Activated CD4-positive, alpha-beta T cell treated with anti-CD3 and anti-CD28 coated beads for 36 hours (primary cell): ENCODE data around the gene SPOCK1. TPM values are rescaled to one million over a fixed set of nuclear protein-coding genes. Genes with fewer than 3 reads are reported as not detected.

Experiments used
- ATAC-seq: fragments of 200-7000 bp; cut with Tn5 transposase; one replicate; pipeline ENCODE4 v1.10.0; 2021; ENCODE audit warnings: mild to moderate bottlenecking, moderate library complexity
- CTCF ChIA-PET: fragments of 350-600 bp; sonication (Branson Sonifier 250); formaldehyde crosslinking; loops from one replicate; lab custom pipeline; 2021; ENCODE audit warnings: antibody characterized with exemption; lab: Charles Lee
- POLR2A ChIA-PET: fragments of 350-600 bp; sonication (Branson Sonifier 250); formaldehyde crosslinking; loops from one replicate; lab custom pipeline; 2021; ENCODE audit warnings: antibody characterized with exemption, inconsistent platforms; lab: Charles Lee
- DNase-seq: peaks from one replicate; pipeline ENCODE4 v3.0.0-alpha.2; 2020
- H3K27ac Mint-ChIP-seq: one replicate; pipeline ENCODE4 v1.8.0; 2021; ENCODE audit warnings: mixed read lengths
- H3K27me3 Mint-ChIP-seq: one replicate; pipeline ENCODE4 v1.8.0; 2021; ENCODE audit warnings: mixed read lengths
- H3K36me3 Mint-ChIP-seq: one replicate; pipeline ENCODE4 v1.8.0; 2021; ENCODE audit warnings: low read depth, mixed read lengths
- H3K4me1 Mint-ChIP-seq: one replicate; pipeline ENCODE4 v1.8.0; 2021; ENCODE audit warnings: mixed read lengths
- H3K4me3 Mint-ChIP-seq: one replicate; pipeline ENCODE4 v1.8.0; 2021; ENCODE audit warnings: mild to moderate bottlenecking, moderate library complexity, mixed read lengths
- H3K9me3 Mint-ChIP-seq: one replicate; pipeline ENCODE4 v1.8.0; 2021; ENCODE audit warnings: low read depth, mixed read lengths
- intact Hi-C, 2 experiments: fragments of 100-400 bp; cut with DNase I in 1 of 2; cut with micrococcal nuclease in 1 of 2; formaldehyde crosslinking; loops; one replicate each; pipeline versions ENCODE4 v1.14.2 to v1.15.1; 2022 to 2024; cut with DNase I, micrococcal nuclease
- total RNA-seq, 2 experiments: library from RNA; stranded (reverse); gene quantifications; one replicate each; pipeline ENCODE4 v1.2.3, GENCODE V29; 2021

Gene SPOCK1
- total RNA-seq, 2 experiments from 2014 or later: not detected

- no peaks in the 10 kb centered on the region for H3K36me3 Mint-ChIP-seq
- CTCF ChIA-PET: interaction anchor here (0.7 kb wide), 1 partner anchor 554 kb away, joined by 3 read pairs; no protein-coding TSS in a partner anchor
- no peak for ATAC-seq
- DNase-seq: no peak
- H3K4me1 Mint-ChIP-seq: no peaks in the 10 kb centered on the region
- intact Hi-C loops: no loop called here
- POLR2A ChIA-PET: no interaction called here
- H3K4me3 Mint-ChIP-seq: no peak overlapping the region
- H3K9me3 Mint-ChIP-seq: no peaks in the 10 kb centered on the region
- H3K27me3 Mint-ChIP-seq: peaks cover 5% of the 10 kb centered on the region
- no peak overlapping the region for H3K27ac Mint-ChIP-seq
These were observed 413.9 kb downstream of the SPOCK1 start for GRCh38 chr5:137085206-137085605.

GRCh38 chr5:137084016-137084415 lies 415.1 kb downstream of the SPOCK1 start:
- CTCF ChIA-PET: interaction anchor here (1.3 kb wide), 1 partner anchor 10 kb away, joined by 5 read pairs; no protein-coding TSS in a partner anchor
- no peaks in the 10 kb centered on the region for H3K9me3 Mint-ChIP-seq
- no peaks in the 10 kb centered on the region for H3K36me3 Mint-ChIP-seq

GRCh38 chr5:137082951-137083350 lies 416.2 kb downstream of the SPOCK1 start:
- Mint-ChIP-seq H3K4me1 (no peaks in the 10 kb centered on the region), H3K36me3 (no peaks in the 10 kb centered on the region), H3K27me3 (peaks cover 6% of the 10 kb centered on the region), H3K4me3 (no peak overlapping the region), H3K9me3 (no peaks in the 10 kb centered on the region), H3K27ac (no peak overlapping the region)
- no peak for DNase-seq
- no peak for ATAC-seq
- ChIA-PET CTCF (interaction anchor here (0.6 to 1.3 kb wide), 2 partner anchors 8 to 657 kb away, joined by 3 to 5 read pairs; no protein-coding TSS in a partner anchor), POLR2A (no interaction called here)
- intact Hi-C loops: no loop called here

More at GRCh38 chr5:137084016-137084415, 415.1 kb downstream of the SPOCK1 start:
- POLR2A ChIA-PET: no interaction called here
- DNase-seq (no peak), ATAC-seq (no peak)
- Mint-ChIP-seq H3K27me3 (peaks cover 5% of the 10 kb centered on the region), H3K4me1 (no peaks in the 10 kb centered on the region), H3K4me3 (no peak overlapping the region), H3K27ac (no peak overlapping the region)
- intact Hi-C loops: no loop called here

GRCh38 chr5:137078171-137078665 lies 420.9 kb downstream of the SPOCK1 start:
- H3K4me3 Mint-ChIP-seq: no peak overlapping the region
- ATAC-seq (no peak), DNase-seq (no peak)
- H3K27ac Mint-ChIP-seq: no peak overlapping the region
- CTCF ChIA-PET: interaction anchor here (0.8 kb wide), 1 partner anchor 36 kb away, joined by 4 read pairs; no protein-coding TSS in a partner anchor
- no peaks in the 10 kb centered on the region for H3K4me1 Mint-ChIP-seq
- POLR2A ChIA-PET: no interaction called here
- no peaks in the 10 kb centered on the region for H3K9me3 Mint-ChIP-seq
- intact Hi-C loops: no loop called here
- H3K36me3 Mint-ChIP-seq: no peaks in the 10 kb centered on the region
- H3K27me3 Mint-ChIP-seq: peaks cover 3% of the 10 kb centered on the region

GRCh38 chr5:137075163-137075970 lies 423.8 kb downstream of the SPOCK1 start:
- H3K36me3 Mint-ChIP-seq: no peaks in the 10 kb centered on the region
- H3K9me3 Mint-ChIP-seq: no peaks in the 10 kb centered on the region
- POLR2A ChIA-PET: no interaction called here
- H3K4me1 Mint-ChIP-seq: no peaks in the 10 kb centered on the region
- ATAC-seq (peak; percentile 86), DNase-seq (peak; percentile 67)
- intact Hi-C loops: no loop called here
- H3K4me3 Mint-ChIP-seq: no peak overlapping the region
- no peak overlapping the region for H3K27ac Mint-ChIP-seq
- CTCF ChIA-PET: interaction anchor here (0.8 to 1.5 kb wide), 4 partner anchors 8 to 47 kb away, joined by 3 to 5 read pairs (median 3); no protein-coding TSS in a partner anchor
- H3K27me3 Mint-ChIP-seq: peaks cover 6% of the 10 kb centered on the region

- ChIA-PET POLR2A (no interaction called here), CTCF (interaction anchor here (0.6 kb wide), 1 partner anchor 248 kb away, joined by 3 read pairs; no protein-coding TSS in a partner anchor)
- no peaks in the 10 kb centered on the region for H3K36me3 Mint-ChIP-seq
- H3K27ac Mint-ChIP-seq: no peak overlapping the region
- H3K4me3 Mint-ChIP-seq: no peak overlapping the region
- H3K4me1 Mint-ChIP-seq: no peaks in the 10 kb centered on the region
- no peak for ATAC-seq
- intact Hi-C loops: no loop called here
- no peaks in the 10 kb centered on the region for H3K9me3 Mint-ChIP-seq
- DNase-seq: no peak
- H3K27me3 Mint-ChIP-seq: peaks cover 3% of the 10 kb centered on the region
These were observed 425.9 kb downstream of the SPOCK1 start for GRCh38 chr5:137073189-137073588.

GRCh38 chr5:137072361-137073115 lies 426.6 kb downstream of the SPOCK1 start:
- no peaks in the 10 kb centered on the region for H3K9me3 Mint-ChIP-seq
- ChIA-PET CTCF (interaction anchor here (0.6 kb wide), 1 partner anchor 249 kb away, joined by 3 read pairs; no protein-coding TSS in a partner anchor), POLR2A (no interaction called here)
- peaks cover 3% of the 10 kb centered on the region for H3K27me3 Mint-ChIP-seq
- intact Hi-C loops: no loop called here
- no peak overlapping the region for H3K4me3 Mint-ChIP-seq
- H3K36me3 Mint-ChIP-seq: no peaks in the 10 kb centered on the region
- no peaks in the 10 kb centered on the region for H3K4me1 Mint-ChIP-seq
- ATAC-seq: no peak
- DNase-seq: no peak
- H3K27ac Mint-ChIP-seq: no peak overlapping the region

GRCh38 chr5:137071931-137072330 lies 427.2 kb downstream of the SPOCK1 start:
- H3K27ac Mint-ChIP-seq: no peak overlapping the region
- no peak for ATAC-seq
- DNase-seq: no peak
- no peak overlapping the region for H3K4me3 Mint-ChIP-seq
- ChIA-PET CTCF (interaction anchor here (0.8 kb wide), 1 partner anchor 16 kb away, joined by 3 read pairs; no protein-coding TSS in a partner anchor), POLR2A (no interaction called here)
- no peaks in the 10 kb centered on the region for H3K36me3 Mint-ChIP-seq
- no peaks in the 10 kb centered on the region for H3K4me1 Mint-ChIP-seq
- H3K27me3 Mint-ChIP-seq: peaks cover 3% of the 10 kb centered on the region
- no peaks in the 10 kb centered on the region for H3K9me3 Mint-ChIP-seq
- intact Hi-C loops: no loop called here

GRCh38 chr5:137071526-137071925 lies 427.6 kb downstream of the SPOCK1 start:
- Mint-ChIP-seq H3K27me3 (peaks cover 3% of the 10 kb centered on the region), H3K9me3 (no peaks in the 10 kb centered on the region), H3K4me1 (no peaks in the 10 kb centered on the region), H3K27ac (no peak overlapping the region), H3K36me3 (no peaks in the 10 kb centered on the region), H3K4me3 (no peak overlapping the region)
- ATAC-seq: no peak
- POLR2A ChIA-PET: no interaction called here
- intact Hi-C loops: no loop called here
- DNase-seq: no peak
- CTCF ChIA-PET: interaction anchor here (0.8 kb wide), 1 partner anchor 16 kb away, joined by 3 read pairs; no protein-coding TSS in a partner anchor

GRCh38 chr5:137070521-137070920 lies 428.6 kb downstream of the SPOCK1 start:
- Mint-ChIP-seq H3K9me3 (no peaks in the 10 kb centered on the region), H3K4me1 (no peaks in the 10 kb centered on the region), H3K27ac (no peak overlapping the region), H3K27me3 (peaks cover 3% of the 10 kb centered on the region), H3K4me3 (no peak overlapping the region), H3K36me3 (no peaks in the 10 kb centered on the region)
- ATAC-seq (no peak), DNase-seq (no peak)
- CTCF ChIA-PET: interaction anchor here (0.6 to 1.0 kb wide), 2 partner anchors 13 to 399 kb away, joined by 3 read pairs; no protein-coding TSS in a partner anchor
- intact Hi-C loops: no loop called here
- POLR2A ChIA-PET: interaction anchor here (0.6 kb wide), 1 partner anchor 728 kb away, joined by 3 read pairs; no protein-coding TSS in a partner anchor

GRCh38 chr5:137069358-137069757 lies 429.8 kb downstream of the SPOCK1 start:
- Mint-ChIP-seq H3K27me3 (peaks cover 3% of the 10 kb centered on the region), H3K36me3 (no peaks in the 10 kb centered on the region), H3K4me3 (no peak overlapping the region), H3K27ac (no peak overlapping the region), H3K4me1 (no peaks in the 10 kb centered on the region), H3K9me3 (no peaks in the 10 kb centered on the region)
- ATAC-seq (no peak), DNase-seq (no peak)
- ChIA-PET CTCF (no interaction called here), POLR2A (no interaction called here)
- intact Hi-C loops: no loop called here
